Measurements from ENCODE around the gene CLDN7.
"Not testable (repeated sequence)": the region's sequence is repeated elsewhere in the genome, so short reads cannot be mapped to it uniquely, and the experiment has no call there.

- not testable (repeated sequence) for TF ChIP-seq CTCF, POLR2A (IDR thresholded peaks at IDR 0.05)
Observed at GRCh38 chr17:7243838-7244237, 18.4 kb downstream of the CLDN7 start.

Data from adrenal gland (tissue), 5 donors.